ENCODE measurements around the gene PSMC2. TPM values are rescaled to one million over a fixed set of nuclear protein-coding genes. Genes with fewer than 3 reads are reported as not detected.

Gene PSMC2
- total RNA-seq, 1 experiment from 2014 or later: 200 TPM

GRCh38 chr7:103382032-103382402, 34.6 kb downstream of the PSMC2 start:
- Mint-ChIP-seq H3K27me3 (ENCODE audit: insufficient read depth, unreplicated experiment) (no peaks in the 10 kb centered on the region), H3K9me3 (ENCODE audit: unreplicated experiment) (no peaks in the 10 kb centered on the region), H3K36me3 (ENCODE audit: insufficient read depth, unreplicated experiment) (no peaks in the 10 kb centered on the region), H3K4me1 (ENCODE audit: low read depth, unreplicated experiment) (peaks cover 5% of the 10 kb centered on the region), H3K4me3 (ENCODE audit: unreplicated experiment) (no peak overlapping the region), H3K27ac (ENCODE audit: unreplicated experiment) (no peak overlapping the region)
- Histone ChIP-seq H3K4me3 (ENCODE audit: low read depth, low read length) (no peak overlapping the region), H3K27me3 (replicated peaks; ENCODE audit: control insufficient read depth, insufficient read depth, low read length) (no peaks in the 10 kb centered on the region), H3K36me3 (ENCODE audit: control insufficient read depth, insufficient read depth, low read length) (no peaks in the 10 kb centered on the region), H3K9me3 (no peaks in the 10 kb centered on the region), H3K4me1 (no peaks in the 10 kb centered on the region)
- TF ChIP-seq CTCF (IDR thresholded peaks at IDR 0.05; ENCODE audit: insufficient read depth in 1 of 2, low read depth in 1 of 2, low read length in 1 of 2, severe bottlenecking in 1 of 2, unreplicated experiment in 1 of 2): no peak
- ChIA-PET CTCF (no interaction called here), POLR2A (no interaction called here)
- intact Hi-C loops (cut with micrococcal nuclease; ENCODE audit: unreplicated experiment): no loop called here
- no TSS peak for BruUV-seq (replicated peaks)
- no peak for DNase-seq

DNA sequence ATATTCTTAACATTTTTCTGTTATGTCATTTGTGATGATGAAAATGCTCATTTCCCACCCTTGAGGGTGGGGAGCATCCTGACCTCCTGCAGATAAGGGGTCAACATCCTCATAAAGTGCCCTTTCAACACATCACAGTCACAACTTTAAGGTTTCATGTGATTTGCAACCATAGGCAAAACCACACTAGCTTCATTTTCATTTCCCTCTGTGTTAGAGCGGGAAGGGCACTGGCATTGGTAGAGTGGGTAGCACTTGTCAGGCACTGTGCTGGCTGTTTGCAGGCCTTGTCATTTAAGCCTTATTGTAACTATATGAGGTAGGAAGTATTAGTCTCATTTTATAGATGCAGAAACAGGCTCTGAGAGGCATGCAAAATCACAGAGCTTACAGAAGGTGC, 39.8 kb downstream of the PSMC2 start:
- ChIA-PET CTCF (no interaction called here), POLR2A (no interaction called here)
- no peaks in the 10 kb centered on the region for H3K4me1 ChIP-seq
- no peaks in the 10 kb centered on the region for H3K36me3 Mint-ChIP-seq (ENCODE audit: insufficient read depth, unreplicated experiment)
- no peak for TF ChIP-seq CTCF (IDR thresholded peaks at IDR 0.05; ENCODE audit: insufficient read depth in 1 of 2, low read depth in 1 of 2, low read length in 1 of 2, severe bottlenecking in 1 of 2, unreplicated experiment in 1 of 2)
- no peaks in the 10 kb centered on the region for H3K4me1 Mint-ChIP-seq (ENCODE audit: low read depth, unreplicated experiment)
- no peaks in the 10 kb centered on the region for H3K27me3 Mint-ChIP-seq (ENCODE audit: insufficient read depth, unreplicated experiment)
- no peaks in the 10 kb centered on the region for H3K36me3 ChIP-seq (ENCODE audit: control insufficient read depth, insufficient read depth, low read length)
- intact Hi-C loops (cut with micrococcal nuclease; ENCODE audit: unreplicated experiment): no loop called here
- no TSS peak for BruUV-seq (replicated peaks)
- H3K27me3 ChIP-seq (replicated peaks; ENCODE audit: control insufficient read depth, insufficient read depth, low read length): no peaks in the 10 kb centered on the region
- H3K4me3 ChIP-seq (ENCODE audit: low read depth, low read length): no peak overlapping the region
- no peak overlapping the region for H3K4me3 Mint-ChIP-seq (ENCODE audit: unreplicated experiment)
- DNase-seq: no peak
- no peaks in the 10 kb centered on the region for H3K9me3 ChIP-seq
- no peak overlapping the region for H3K27ac Mint-ChIP-seq (ENCODE audit: unreplicated experiment)
- H3K9me3 Mint-ChIP-seq (ENCODE audit: unreplicated experiment): no peaks in the 10 kb centered on the region

DNA sequence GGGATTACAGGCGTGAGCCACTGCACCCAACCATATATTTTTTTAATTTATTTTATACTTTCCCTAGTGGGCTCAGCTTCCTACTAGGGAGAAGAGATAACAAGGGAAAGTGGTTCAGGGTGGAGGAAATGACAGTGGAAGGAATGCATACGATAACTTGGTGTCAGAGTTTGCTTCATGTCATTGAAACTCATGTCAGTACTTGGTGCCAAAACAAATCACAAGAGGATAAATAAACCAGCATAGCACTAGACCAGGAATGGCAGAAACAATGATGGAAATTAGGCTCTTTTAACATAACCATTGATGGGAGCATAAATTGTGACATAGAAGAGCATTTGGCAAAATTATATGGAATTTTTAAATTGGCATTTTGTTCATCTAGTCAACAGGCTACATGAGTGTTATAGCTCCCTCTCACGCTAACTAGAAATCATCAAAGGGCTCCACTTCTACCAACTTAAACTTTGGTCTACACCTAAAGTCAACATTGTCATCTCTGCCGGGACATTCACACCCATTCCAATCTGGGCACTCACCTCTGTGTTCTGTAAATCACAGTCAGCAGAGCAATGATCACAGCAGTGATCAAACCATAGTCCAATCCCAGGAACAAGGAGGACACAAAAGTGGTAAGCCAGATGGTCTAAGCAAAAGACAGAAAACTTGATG, 41.2 kb downstream of the PSMC2 start:
- no peaks in the 10 kb centered on the region for H3K36me3 ChIP-seq (ENCODE audit: control insufficient read depth, insufficient read depth, low read length)
- BruUV-seq (replicated peaks): no TSS peak
- CTCF ChIA-PET: no interaction called here
- H3K4me1 ChIP-seq: no peaks in the 10 kb centered on the region
- H3K9me3 ChIP-seq: no peaks in the 10 kb centered on the region
- no peaks in the 10 kb centered on the region for H3K27me3 ChIP-seq (replicated peaks; ENCODE audit: control insufficient read depth, insufficient read depth, low read length)
- Mint-ChIP-seq H3K4me1 (ENCODE audit: low read depth, unreplicated experiment) (no peaks in the 10 kb centered on the region), H3K4me3 (ENCODE audit: unreplicated experiment) (no peak overlapping the region), H3K36me3 (ENCODE audit: insufficient read depth, unreplicated experiment) (no peaks in the 10 kb centered on the region), H3K9me3 (ENCODE audit: unreplicated experiment) (no peaks in the 10 kb centered on the region), H3K27me3 (ENCODE audit: insufficient read depth, unreplicated experiment) (no peaks in the 10 kb centered on the region), H3K27ac (ENCODE audit: unreplicated experiment) (no peak overlapping the region)
- TF ChIP-seq CTCF (IDR thresholded peaks at IDR 0.05; ENCODE audit: insufficient read depth in 1 of 2, low read depth in 1 of 2, low read length in 1 of 2, severe bottlenecking in 1 of 2, unreplicated experiment in 1 of 2): no peak
- no peak overlapping the region for H3K4me3 ChIP-seq (ENCODE audit: low read depth, low read length)
- POLR2A ChIA-PET: interaction anchor here (0.7 kb wide), 1 partner anchor 469 kb away, joined by 10 read pairs; no protein-coding TSS in a partner anchor
- no peak for DNase-seq
- intact Hi-C loops (cut with micrococcal nuclease; ENCODE audit: unreplicated experiment): no loop called here
